Activated CD4-positive, alpha-beta memory T cell treated with anti-CD3 and anti-CD28 coated beads for 36 hours (primary cell): ENCODE results near the gene RRP8. TPM values are rescaled to one million over a fixed set of nuclear protein-coding genes. Genes with fewer than 3 reads are reported as not detected.

ENCODE experiments used
- CTCF ChIA-PET: fragments of 350-600 bp; sonication (Branson Sonifier 250); formaldehyde crosslinking; loops from one replicate; lab custom pipeline; 2021; ENCODE audit warnings: antibody characterized with exemption, inconsistent platforms; lab: Charles Lee
- POLR2A ChIA-PET: fragments of 350-600 bp; sonication (Branson Sonifier 250); formaldehyde crosslinking; loops from one replicate; lab custom pipeline; 2021; ENCODE audit warnings: antibody characterized with exemption; lab: Charles Lee
- DNase-seq: peaks from one replicate; pipeline ENCODE4 v3.0.0-alpha.2; 2020
- H3K27ac Mint-ChIP-seq: one replicate; pipeline ENCODE4 v1.8.0; 2021; ENCODE audit warnings: mixed read lengths
- H3K27me3 Mint-ChIP-seq: one replicate; pipeline ENCODE4 v1.8.0; 2021; ENCODE audit warnings: mixed read lengths
- H3K36me3 Mint-ChIP-seq: one replicate; pipeline ENCODE4 v1.8.0; 2021; ENCODE audit warnings: mixed read lengths
- H3K4me1 Mint-ChIP-seq: one replicate; pipeline ENCODE4 v1.8.0; 2021; ENCODE audit warnings: low read depth, mixed read lengths
- H3K4me3 Mint-ChIP-seq: one replicate; pipeline ENCODE4 v1.8.0; 2021; ENCODE audit warnings: mild to moderate bottlenecking, mixed read lengths
- H3K9me3 Mint-ChIP-seq: one replicate; pipeline ENCODE4 v1.8.0; 2021; ENCODE audit warnings: mixed read lengths
- intact Hi-C: fragments of 100-400 bp; cut with micrococcal nuclease; formaldehyde crosslinking; loops from one replicate; pipeline ENCODE4 v1.15.1; 2023
- total RNA-seq, 2 experiments: library from RNA; stranded (reverse); gene quantifications; one replicate each; pipeline ENCODE4 v1.2.3, GENCODE V29; 2021

Gene RRP8
- total RNA-seq, 2 experiments from 2014 or later = 34.9 to 37.5 TPM

DNA sequence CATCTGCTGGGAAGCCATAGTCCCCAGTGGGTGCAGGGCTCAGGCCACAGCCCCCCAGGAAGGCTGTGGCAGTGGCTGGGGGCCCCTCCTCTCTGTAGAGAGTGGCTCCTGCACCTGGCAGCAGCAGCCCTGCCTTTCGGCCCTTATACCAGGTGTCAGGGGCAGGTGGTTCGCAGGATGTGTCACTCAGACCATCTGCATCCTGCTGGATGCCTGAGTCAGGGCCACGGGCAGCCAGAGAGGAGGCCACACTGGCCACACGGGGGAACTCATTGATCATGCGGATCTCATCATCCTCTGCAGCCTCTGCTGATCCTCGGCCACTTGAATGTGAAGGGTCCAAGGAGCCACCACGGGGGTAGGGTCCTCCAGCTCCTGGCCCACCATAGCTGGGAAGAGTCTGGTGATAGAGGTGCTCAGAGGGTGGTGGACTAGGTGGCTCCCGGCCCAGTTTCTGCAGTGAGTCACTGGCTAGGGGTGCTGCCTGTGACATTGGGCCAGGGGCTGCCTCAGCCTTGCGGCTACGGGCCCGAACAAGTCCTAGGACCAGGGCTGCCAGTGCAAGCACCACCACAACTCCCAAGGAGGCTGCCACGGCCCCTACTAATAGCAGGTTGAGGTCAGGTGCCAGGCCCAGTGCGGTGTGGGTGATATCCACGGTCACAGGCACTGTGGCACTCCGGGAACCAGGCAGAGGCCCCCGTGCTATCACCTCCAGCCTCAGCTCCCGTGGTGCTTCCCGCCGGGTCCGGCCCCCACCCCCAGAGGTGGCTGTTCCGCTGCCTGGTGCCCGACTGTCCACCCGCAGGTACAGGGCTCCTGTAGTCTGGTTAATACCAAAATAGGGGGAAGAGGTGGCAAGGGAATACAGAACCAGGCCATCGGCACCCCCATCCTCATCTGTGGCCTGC is 19.1 kb upstream of the RRP8 start:
- Mint-ChIP-seq H3K9me3 (no peaks in the 10 kb centered on the region), H3K36me3 (no peaks in the 10 kb centered on the region), H3K27ac (no peak overlapping the region), H3K27me3 (no peaks in the 10 kb centered on the region), H3K4me1 (peaks cover 12% of the 10 kb centered on the region), H3K4me3 (no peak overlapping the region)
- POLR2A ChIA-PET = interaction anchor here (0.7 to 1.3 kb wide), 4 partner anchors 11 to 72 kb away, joined by 3 to 6 read pairs (median 3); partner anchors contain the start of gene TAF10
- CTCF ChIA-PET = no interaction called here
- intact Hi-C loops = no loop called here
- DNase-seq = no peak

DNA sequence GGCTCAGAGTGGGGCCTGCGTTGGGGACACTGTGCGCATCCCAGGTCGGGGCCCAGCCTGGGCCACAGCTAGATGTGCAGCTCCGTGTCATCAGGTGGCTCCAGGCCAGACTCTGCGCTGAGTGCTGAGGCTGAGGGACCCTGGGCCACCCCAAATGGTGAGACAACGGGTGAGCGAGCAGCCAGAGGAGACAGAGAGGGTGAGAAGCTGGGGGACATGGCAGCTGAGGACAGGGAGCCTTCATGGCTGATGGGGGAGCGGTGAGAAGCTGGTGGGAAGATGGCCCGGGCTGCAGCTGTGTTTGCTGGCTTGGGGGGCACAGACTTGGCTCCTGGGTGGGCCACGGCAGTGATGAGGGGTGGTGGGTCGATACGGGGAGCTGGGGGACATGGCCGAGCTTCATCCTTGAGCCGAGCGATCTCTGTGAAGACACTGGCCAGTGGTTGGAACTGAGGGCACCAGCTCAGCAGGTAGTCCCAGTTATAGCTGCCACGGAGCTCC is 18.3 kb upstream of the RRP8 start:
- no peaks in the 10 kb centered on the region for H3K36me3 Mint-ChIP-seq
- intact Hi-C loops = no loop called here
- peaks cover 4% of the 10 kb centered on the region for H3K4me1 Mint-ChIP-seq
- H3K9me3 Mint-ChIP-seq = no peaks in the 10 kb centered on the region
- no peak for DNase-seq
- H3K27me3 Mint-ChIP-seq = no peaks in the 10 kb centered on the region
- CTCF ChIA-PET = interaction anchor here (0.8 to 1.9 kb wide), 3 partner anchors 9 to 243 kb away, joined by 3 to 10 read pairs (median 9); partner anchors contain the start of gene MRPL17
- H3K4me3 Mint-ChIP-seq = no peak overlapping the region
- no peak overlapping the region for H3K27ac Mint-ChIP-seq
- POLR2A ChIA-PET = interaction anchor here (0.7 to 1.3 kb wide), 5 partner anchors 10 to 73 kb away, joined by 3 to 6 read pairs (median 3); partner anchors contain the start of gene TAF10

DNA sequence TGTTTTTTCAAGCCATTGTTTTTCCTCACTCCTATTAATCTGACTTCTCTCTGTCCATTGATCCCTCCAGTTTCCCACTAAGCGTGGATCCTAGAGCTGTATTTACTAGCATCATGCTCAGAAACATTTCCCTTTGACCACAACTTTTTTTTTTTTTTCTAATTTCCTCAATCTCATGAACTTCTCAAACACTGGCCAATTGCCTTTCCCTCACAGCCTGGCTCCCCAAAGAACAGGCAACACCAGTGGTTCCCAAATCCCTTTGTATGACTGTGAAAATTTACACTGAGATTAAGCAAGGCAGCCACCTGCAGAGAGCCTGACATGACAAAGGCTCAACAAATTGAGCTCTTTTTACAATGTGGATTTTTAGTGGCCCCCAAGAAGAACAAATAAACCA is 17.2 kb upstream of the RRP8 start:
- H3K27me3 Mint-ChIP-seq = no peaks in the 10 kb centered on the region
- intact Hi-C loops = no loop called here
- ChIA-PET POLR2A (interaction anchor here (0.7 to 1.0 kb wide), 2 partner anchors 11 to 26 kb away, joined by 3 read pairs; no protein-coding TSS in a partner anchor), CTCF (interaction anchor here (0.6 to 1.9 kb wide), 6 partner anchors 7 to 241 kb away, joined by 3 to 10 read pairs (median 4); partner anchors contain the start of genes MRPL17 and TAF10)
- no peaks in the 10 kb centered on the region for H3K9me3 Mint-ChIP-seq
- no peak for DNase-seq
- H3K36me3 Mint-ChIP-seq = peaks cover 5% of the 10 kb centered on the region
- no peak overlapping the region for H3K4me3 Mint-ChIP-seq
- H3K27ac Mint-ChIP-seq = no peak overlapping the region
- H3K4me1 Mint-ChIP-seq = peaks cover 10% of the 10 kb centered on the region

DNA sequence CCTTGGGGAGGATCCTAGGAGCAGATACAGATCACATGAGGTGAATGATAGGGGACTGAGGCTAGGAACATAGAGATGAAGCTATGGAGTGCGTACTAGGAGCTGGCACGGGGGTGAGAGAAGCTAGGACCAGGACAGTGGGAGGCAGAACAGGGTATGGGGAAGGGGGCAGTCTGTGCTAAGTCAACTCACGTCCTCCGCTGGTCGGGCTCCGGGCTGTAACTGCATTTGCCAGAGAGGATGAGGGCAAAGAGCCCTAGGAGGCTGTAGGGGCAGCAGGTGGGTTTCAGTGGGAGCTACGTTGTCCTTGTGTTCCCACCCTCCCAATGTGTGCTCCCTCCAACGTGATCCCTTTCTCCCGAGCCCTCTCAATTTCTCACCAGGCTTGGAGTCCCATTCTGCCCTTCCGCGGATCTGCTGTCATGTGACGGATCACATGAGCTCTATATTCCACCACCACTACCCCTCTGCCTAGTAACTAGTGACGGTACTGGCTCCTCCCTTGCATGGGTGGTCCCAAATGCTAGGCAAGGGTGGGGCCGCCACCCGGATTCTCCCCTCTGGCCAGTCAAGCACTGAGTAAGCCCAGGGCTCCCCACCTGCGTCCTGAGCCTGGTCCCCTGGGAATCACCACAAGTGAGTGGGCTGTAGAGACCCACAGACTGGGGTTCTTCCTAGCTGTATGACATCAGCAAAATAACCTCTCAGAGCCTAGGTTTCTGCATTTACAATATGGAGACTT is 15.8 kb upstream of the RRP8 start, which contains the start of gene TPP1:
TSS of gene TPP1 (minus strand) at position 419 of the 742 bp plus-strand sequence. CDS start at position 397, 22 bp downstream.
- H3K4me1 Mint-ChIP-seq = peaks cover 10% of the 10 kb centered on the region
- no peak within 1 kb of the TSS for H3K4me3 Mint-ChIP-seq
- H3K27me3 Mint-ChIP-seq = no peaks in the 10 kb centered on the region
- POLR2A ChIA-PET = interaction anchor here (0.6 to 2.8 kb wide), 10 partner anchors 8 to 229 kb away, joined by 3 to 23 read pairs (median 4); partner anchors contain the start of genes ILK, MRPL17, RRP8 and SMPD1
- no peak within 1 kb of the TSS for H3K27ac Mint-ChIP-seq
- intact Hi-C loops = loop anchor here (1.0 to 10.0 kb wide), 4 partner anchors 28 to 1056 kb away; partner anchors contain the start of genes CYB5R2, MRPL17 and TRIM5
- H3K9me3 Mint-ChIP-seq = no peaks in the 10 kb centered on the region
- peak; percentile 93 for DNase-seq
- peaks cover 6% of the 10 kb centered on the region for H3K36me3 Mint-ChIP-seq
- CTCF ChIA-PET = interaction anchor here (0.7 to 3.9 kb wide), 20 partner anchors 9 to 240 kb away, joined by 3 to 35 read pairs (median 5); partner anchors contain the start of genes ARFIP2, ILK, MRPL17 and RRP8

DNA sequence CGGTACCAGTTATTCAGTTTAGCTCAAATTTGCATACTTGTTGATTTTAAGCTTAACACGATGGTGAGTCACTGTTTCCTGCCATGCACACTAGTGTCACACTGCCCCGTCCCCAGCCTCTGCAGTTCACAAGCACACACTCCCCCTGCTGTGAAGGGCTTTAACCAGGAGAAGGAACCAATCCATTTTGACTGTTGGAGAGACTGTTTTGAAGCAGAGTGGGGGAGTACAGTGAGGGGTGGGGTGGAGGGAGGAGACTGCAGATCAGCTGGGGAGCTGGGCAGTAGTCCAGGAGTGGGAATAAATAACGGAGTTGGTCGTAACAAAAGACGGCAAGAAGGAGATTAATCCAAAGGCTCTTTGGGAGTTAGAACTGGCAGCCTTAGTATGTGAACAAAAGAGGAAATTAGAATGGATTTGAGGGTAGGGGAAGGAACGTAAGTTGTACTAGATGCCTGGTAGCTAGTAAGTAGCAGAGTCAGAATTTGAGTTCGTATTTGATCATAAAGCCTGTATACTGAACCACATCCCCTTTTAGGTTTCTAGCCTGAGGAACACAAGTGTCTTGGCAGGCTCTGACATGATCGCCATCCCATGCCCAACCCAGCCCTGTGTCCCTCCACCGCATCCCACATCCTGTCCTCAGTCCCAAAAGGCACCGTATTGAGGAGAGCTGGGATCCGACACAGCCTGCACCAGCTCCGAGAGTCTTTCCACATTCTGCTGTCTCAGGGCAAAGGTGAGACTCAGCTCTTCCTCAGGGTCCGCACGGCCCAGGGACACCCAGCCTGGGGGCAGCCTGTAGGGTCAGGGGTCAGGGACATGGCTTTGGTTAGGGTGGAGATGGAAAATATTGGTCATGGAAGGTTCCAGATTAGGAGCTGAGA is 14.9 kb upstream of the RRP8 start:
- Mint-ChIP-seq H3K4me1 (peaks cover 10% of the 10 kb centered on the region), H3K36me3 (peaks cover 6% of the 10 kb centered on the region), H3K9me3 (no peaks in the 10 kb centered on the region), H3K4me3 (no peak overlapping the region), H3K27ac (no peak overlapping the region), H3K27me3 (no peaks in the 10 kb centered on the region)
- CTCF ChIA-PET = interaction anchor here (0.6 to 3.9 kb wide), 24 partner anchors 9 to 239 kb away, joined by 3 to 35 read pairs (median 4); partner anchors contain the start of genes ARFIP2, ILK, MRPL17 and RRP8
- POLR2A ChIA-PET = interaction anchor here (0.6 to 2.8 kb wide), 10 partner anchors 9 to 228 kb away, joined by 3 to 23 read pairs (median 4); partner anchors contain the start of genes ILK, MRPL17, RRP8 and SMPD1
- intact Hi-C loops = loop anchor here (1.0 to 10.0 kb wide), 6 partner anchors 14 to 1056 kb away; partner anchors contain the start of genes CYB5R2, MRPL17 and TRIM5
- DNase-seq = peak; percentile 83

DNA sequence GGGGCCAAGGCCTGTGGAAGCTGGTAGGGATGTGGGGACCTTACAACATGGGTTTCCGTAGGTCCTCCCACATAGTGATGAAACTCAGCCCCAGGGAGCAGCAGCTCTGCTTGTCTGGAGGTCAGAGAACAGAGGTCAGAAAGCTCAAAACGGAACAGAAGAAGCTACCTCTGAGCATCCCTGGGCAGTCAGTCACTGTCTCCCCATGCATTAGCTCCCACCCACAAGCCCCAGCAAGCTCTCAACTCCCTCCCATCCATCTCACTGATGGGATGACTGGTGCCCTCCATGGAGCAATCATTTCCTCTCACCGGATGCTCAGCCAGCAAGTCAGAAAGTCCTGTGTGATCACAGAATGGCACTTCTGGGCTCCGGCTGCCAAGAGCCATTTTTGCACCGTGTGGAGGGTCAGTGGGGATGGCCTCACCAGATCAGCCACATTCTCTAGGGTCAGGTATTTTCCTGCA is 13.9 kb upstream of the RRP8 start:
- no peaks in the 10 kb centered on the region for H3K27me3 Mint-ChIP-seq
- ChIA-PET POLR2A (interaction anchor here (2.3 to 2.8 kb wide), 3 partner anchors 9 to 65 kb away, joined by 20 to 23 read pairs (median 20); partner anchors contain the start of genes ILK, MRPL17 and RRP8), CTCF (interaction anchor here (0.6 to 3.9 kb wide), 13 partner anchors 9 to 139 kb away, joined by 3 to 35 read pairs (median 4); partner anchors contain the start of genes ARFIP2, ILK, MRPL17 and RRP8)
- H3K27ac Mint-ChIP-seq = no peak overlapping the region
- peaks cover 10% of the 10 kb centered on the region for H3K4me1 Mint-ChIP-seq
- peak; percentile 21 for DNase-seq
- peak overlapping the region; percentile 12 for H3K4me3 Mint-ChIP-seq
- H3K36me3 Mint-ChIP-seq = peaks cover 6% of the 10 kb centered on the region
- intact Hi-C loops = loop anchor here (10.0 kb wide), 1 partner anchor 1057 kb away; the partner anchor contains the start of gene CYB5R2
- H3K9me3 Mint-ChIP-seq = no peaks in the 10 kb centered on the region

DNA sequence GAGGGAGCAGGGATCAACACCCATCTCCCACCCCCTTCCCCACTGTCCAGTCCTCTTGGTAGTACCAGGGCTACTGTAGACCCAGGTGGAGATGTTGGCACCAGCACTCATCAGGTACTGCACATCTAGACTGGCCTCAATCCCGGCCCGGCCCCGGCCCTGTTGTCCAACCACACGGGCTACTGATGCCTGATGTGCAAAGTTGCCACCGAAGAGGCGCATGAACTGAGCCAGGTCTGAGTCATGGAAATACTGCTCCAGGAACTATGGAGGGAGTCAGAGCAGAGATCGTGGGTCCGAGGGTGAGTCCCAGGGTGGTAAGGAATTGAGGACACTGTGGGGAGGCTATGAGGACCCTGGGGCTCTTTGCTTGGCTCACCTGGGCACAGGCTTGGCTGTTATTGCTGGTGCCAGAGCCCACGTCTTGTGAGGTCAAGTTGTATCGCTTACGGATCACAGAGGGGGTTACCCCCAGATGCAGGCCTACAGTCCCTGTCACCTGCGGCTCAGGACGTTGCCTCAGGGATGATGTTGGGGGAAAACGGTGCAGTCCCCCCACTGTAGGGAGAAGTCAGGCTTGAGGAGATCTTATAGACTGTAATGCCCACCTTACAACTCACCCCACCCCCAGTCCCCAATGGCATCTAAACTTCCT is 13.3 kb upstream of the RRP8 start:
- Mint-ChIP-seq H3K9me3 (no peaks in the 10 kb centered on the region), H3K27me3 (no peaks in the 10 kb centered on the region), H3K27ac (no peak overlapping the region), H3K36me3 (peaks cover 6% of the 10 kb centered on the region), H3K4me3 (no peak overlapping the region), H3K4me1 (peaks cover 10% of the 10 kb centered on the region)
- intact Hi-C loops = loop anchor here (10.0 kb wide), 1 partner anchor 1058 kb away; the partner anchor contains the start of gene CYB5R2
- DNase-seq = no peak
- ChIA-PET CTCF (interaction anchor here (1.1 to 3.9 kb wide), 2 partner anchors 13 to 51 kb away, joined by 3 to 31 read pairs; partner anchors contain the start of genes ILK and RRP8), POLR2A (no interaction called here)

DNA sequence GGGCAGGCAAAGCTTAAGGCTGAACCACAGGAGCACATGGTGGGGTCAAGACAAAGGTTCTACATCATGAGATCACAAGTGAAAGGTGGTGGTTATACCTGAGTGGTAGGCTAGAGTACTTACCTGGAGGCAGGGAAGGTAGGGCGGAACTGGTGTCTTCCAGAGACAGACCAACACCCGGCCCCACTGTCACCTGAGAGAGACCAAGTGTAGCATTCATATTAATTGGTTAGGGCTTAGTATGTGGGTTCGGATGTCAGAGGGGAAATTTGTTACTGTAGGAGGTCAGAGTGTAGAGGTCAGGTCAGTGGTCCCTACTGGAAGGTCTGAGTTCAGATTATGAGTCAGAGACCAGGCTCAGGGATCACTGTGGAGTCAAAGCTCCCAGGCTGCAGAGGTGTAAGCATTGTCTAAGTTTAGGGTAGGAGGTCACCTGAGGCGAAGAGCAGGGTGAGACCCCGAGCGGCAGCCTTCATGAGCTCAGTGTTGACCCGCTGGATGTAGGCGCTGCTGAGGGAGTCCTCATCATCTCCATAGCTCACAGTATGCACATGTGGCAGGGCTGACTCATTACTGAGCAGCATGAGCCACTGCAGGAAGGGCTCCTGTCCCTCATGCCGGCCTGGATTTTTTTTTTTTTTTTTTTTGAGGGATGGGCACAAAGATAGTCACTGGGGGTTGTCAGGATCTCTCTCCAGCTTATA is 12.6 kb upstream of the RRP8 start:
- CTCF ChIA-PET = interaction anchor here (1.0 to 3.9 kb wide), 3 partner anchors 12 to 67 kb away, joined by 3 to 31 read pairs (median 4); partner anchors contain the start of genes ILK, MRPL17 and RRP8
- no peak for DNase-seq
- no peaks in the 10 kb centered on the region for H3K9me3 Mint-ChIP-seq
- H3K4me3 Mint-ChIP-seq = no peak overlapping the region
- peaks cover 13% of the 10 kb centered on the region for H3K36me3 Mint-ChIP-seq
- H3K4me1 Mint-ChIP-seq = peaks cover 10% of the 10 kb centered on the region
- no peaks in the 10 kb centered on the region for H3K27me3 Mint-ChIP-seq
- intact Hi-C loops = loop anchor here (10.0 kb wide), 1 partner anchor 1059 kb away; the partner anchor contains the start of gene CYB5R2
- POLR2A ChIA-PET = no interaction called here
- no peak overlapping the region for H3K27ac Mint-ChIP-seq

DNA sequence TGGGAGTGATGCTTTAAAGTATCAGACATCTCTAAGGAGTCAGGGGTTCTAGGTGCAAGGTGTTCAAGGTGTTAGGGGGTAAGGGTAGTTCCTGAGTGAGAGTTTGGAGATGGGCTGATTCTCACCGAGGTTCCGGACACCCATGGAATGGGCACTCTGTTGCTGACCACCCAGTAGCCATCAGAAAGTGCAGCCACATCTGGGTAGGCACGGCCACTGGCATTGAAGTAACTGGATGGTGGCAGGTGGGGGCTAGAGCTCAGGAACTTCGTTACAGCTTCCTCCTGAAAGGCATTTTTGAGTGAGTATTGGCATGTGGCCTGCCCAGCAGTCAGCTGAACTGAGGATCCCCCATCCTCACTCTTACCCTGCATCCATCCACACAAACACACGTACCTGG is 11.6 kb upstream of the RRP8 start:
- peaks cover 10% of the 10 kb centered on the region for H3K4me1 Mint-ChIP-seq
- ChIA-PET CTCF (interaction anchor here (1.0 kb wide), 1 partner anchor 68 kb away, joined by 4 read pairs; the partner anchor contains the start of gene MRPL17), POLR2A (no interaction called here)
- intact Hi-C loops = loop anchor here (10.0 kb wide), 1 partner anchor 1060 kb away; the partner anchor contains the start of gene CYB5R2
- H3K27me3 Mint-ChIP-seq = no peaks in the 10 kb centered on the region
- no peak overlapping the region for H3K27ac Mint-ChIP-seq
- H3K36me3 Mint-ChIP-seq = peaks cover 22% of the 10 kb centered on the region
- no peaks in the 10 kb centered on the region for H3K9me3 Mint-ChIP-seq
- DNase-seq = no peak
- H3K4me3 Mint-ChIP-seq = no peak overlapping the region
